H1 (cell line): ENCODE data around the gene TSHR. TPM values are rescaled to one million over a fixed set of nuclear protein-coding genes. Genes with fewer than 3 reads are reported as not detected.

Source experiments
- CHD7 ChIP-seq: fragments of 300-600 bp; sonication (generic); IDR thresholded peaks from 2 replicates; pipeline ENCODE4 v1.7.1; 2012; ENCODE audit warnings: low read length, moderate library complexity, mild to moderate bottlenecking, inconsistent platforms; ENCODE audit not compliant: insufficient replicate concordance
- HDAC2 ChIP-seq, 2 experiments: fragments of 300-600 bp in 1 of 2; sonication (generic) in 1 of 2; IDR thresholded peaks; 2 replicates each; pipeline ENCODE4 v1.6.1; 2011 to 2012; ENCODE audit warnings: low read depth in 2 of 2, low read length in 2 of 2, mild to moderate bottlenecking in 2 of 2, moderate library complexity in 2 of 2, borderline replicate concordance in 1 of 2, inconsistent platforms in 1 of 2
- HDAC6 ChIP-seq: IDR thresholded peaks from one replicate; pipeline ENCODE4 v1.7.1; 2012; ENCODE audit warnings: low read depth, mild to moderate bottlenecking, inconsistent platforms, low read length, moderate library complexity
- JUND ChIP-seq: IDR thresholded peaks from 2 replicates; pipeline ENCODE4 v1.6.1; 2011; ENCODE audit warnings: mild to moderate bottlenecking, improper control_type of control experiment, low read length
- KDM1A ChIP-seq: fragments of 200-600, 300-600 bp; sonication (generic); IDR thresholded peaks from 2 replicates; pipeline ENCODE4 v1.7.1; 2016; ENCODE audit warnings: mild to moderate bottlenecking, low read length, borderline replicate concordance
- KDM4A ChIP-seq: IDR thresholded peaks from one replicate; pipeline ENCODE4 v1.7.1; 2012; ENCODE audit warnings: low read depth, mild to moderate bottlenecking, moderate library complexity, low read length, inconsistent platforms; ENCODE audit not compliant: severe bottlenecking
- PHF8 ChIP-seq: fragments of 200-600 bp; sonication (generic); conservative IDR thresholded peaks from 2 replicates; pipeline ENCODE4 v1.7.1; 2012; ENCODE audit warnings: low read depth, mild to moderate bottlenecking, inconsistent platforms, low read length, moderate library complexity
- POU5F1 ChIP-seq: IDR thresholded peaks from 2 replicates; pipeline ENCODE4 v1.6.1; 2011; ENCODE audit warnings: low read depth, mild to moderate bottlenecking, low read length, moderate library complexity
- polyA plus RNA-seq, 7 experiments: library from polyadenylated mRNA; depleted of rRNA in 3 of 7; stranded (reverse) in 5 of 7; unstranded in 2 of 7; fragments of >200 nt in 5 of 7; fragments of 200-250 nt in 2 of 7; gene quantifications; 1 replicate in 5 of 7; 2 replicates in 1 of 7; 4 replicates in 1 of 7; pipeline versions ENCODE4 v1.2.1 to v1.2.3, GENCODE V29; 2011 to 2013; ENCODE audit warnings: missing spikeins in 2 of 7, mixed read lengths in 2 of 7
- total RNA-seq: library from RNA; stranded (reverse); fragmentation: NEBNext Ultra II Directional; extraction: Animal tissue kit (Norgen Biotek cat#: 25700); gene quantifications from 2 replicates; pipeline ENCODE4 v1.2.1, GENCODE V29; 2021

The TSHR gene
- total and polyA plus RNA-seq, 2 of the 8 experiments (the other 6 are each of a cell fraction or from before 2014, with no cell fraction given) = 0.27 TPM; not detected in 1

GRCh38 chr14:81170829-81171195 lies 215.4 kb downstream of the TSHR start (continued):
- no peak for TF ChIP-seq CHD7
- no peak for TF ChIP-seq POU5F1
- TF ChIP-seq KDM1A = no peak
- TF ChIP-seq HDAC6 = no peak
- TF ChIP-seq PHF8 = no peak
- TF ChIP-seq HDAC2 (IDR thresholded peaks at IDR 0.05; ENCODE audit: borderline replicate concordance in 1 of 2, low read depth in 2 of 2, low read length in 2 of 2) = no peak
- no peak for TF ChIP-seq KDM4A
- no peak for TF ChIP-seq JUND
